ENCODE measurements around the gene KCNC2. TPM values are rescaled to one million over a fixed set of nuclear protein-coding genes. Genes with fewer than 3 reads are reported as not detected.

The KCNC2 gene
- total and polyA plus RNA-seq, 2 donors from 2014 or later = not detected

DNA sequence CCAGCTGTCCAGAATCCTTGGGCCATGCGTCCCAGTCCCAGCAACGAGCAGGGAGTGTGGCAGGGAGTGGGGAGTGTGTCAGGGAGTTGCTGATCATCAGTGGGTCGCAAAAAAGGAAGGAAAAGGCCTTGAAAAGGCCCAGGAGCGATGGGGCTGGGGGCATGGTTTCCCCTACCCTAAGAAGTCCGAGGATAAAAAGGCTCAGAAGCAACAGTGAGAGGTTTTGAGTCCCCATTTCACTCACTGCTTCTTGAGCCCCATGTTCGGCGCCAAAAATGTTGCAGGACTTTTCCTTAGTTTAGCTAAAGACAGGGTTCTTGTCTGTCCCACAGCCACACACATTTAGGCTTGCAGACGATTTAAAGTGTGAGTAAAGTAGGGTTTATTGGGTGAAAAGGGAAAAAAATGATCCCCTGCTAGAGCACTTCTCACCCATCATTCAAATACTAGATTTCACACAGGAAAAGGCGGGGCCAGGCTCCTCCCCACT is 189.5 kb downstream of the KCNC2 start:
- Histone ChIP-seq H3K4me1 (ENCODE audit: control insufficient read depth in 2 of 3, insufficient read depth in 2 of 3, low read depth in 1 of 3, low read length in 3 of 3) (no peaks in the 10 kb centered on the region), H3K36me3 (ENCODE audit: control insufficient read depth in 2 of 3, insufficient read depth in 3 of 3, low read length in 3 of 3) (no peaks in the 10 kb centered on the region), H3K27ac (ENCODE audit: low read depth in 2 of 2, low read length in 2 of 2) (no peak overlapping the region), H3K9ac (ENCODE audit: low read length in 3 of 3) (no peak overlapping the region), H3K27me3 (ENCODE audit: control insufficient read depth, insufficient read depth, low read length) (no peaks in the 10 kb centered on the region), H3K9me3 (ENCODE audit: control insufficient read depth in 2 of 3, insufficient read depth in 1 of 3, low read length in 3 of 3) (peaks cover 0 to 19% (median 0%) of the 10 kb centered on the region in 3 donors), H3K4me3 (ENCODE audit: low read length in 3 of 3) (no peak overlapping the region)
- TF ChIP-seq, protein P1, sequence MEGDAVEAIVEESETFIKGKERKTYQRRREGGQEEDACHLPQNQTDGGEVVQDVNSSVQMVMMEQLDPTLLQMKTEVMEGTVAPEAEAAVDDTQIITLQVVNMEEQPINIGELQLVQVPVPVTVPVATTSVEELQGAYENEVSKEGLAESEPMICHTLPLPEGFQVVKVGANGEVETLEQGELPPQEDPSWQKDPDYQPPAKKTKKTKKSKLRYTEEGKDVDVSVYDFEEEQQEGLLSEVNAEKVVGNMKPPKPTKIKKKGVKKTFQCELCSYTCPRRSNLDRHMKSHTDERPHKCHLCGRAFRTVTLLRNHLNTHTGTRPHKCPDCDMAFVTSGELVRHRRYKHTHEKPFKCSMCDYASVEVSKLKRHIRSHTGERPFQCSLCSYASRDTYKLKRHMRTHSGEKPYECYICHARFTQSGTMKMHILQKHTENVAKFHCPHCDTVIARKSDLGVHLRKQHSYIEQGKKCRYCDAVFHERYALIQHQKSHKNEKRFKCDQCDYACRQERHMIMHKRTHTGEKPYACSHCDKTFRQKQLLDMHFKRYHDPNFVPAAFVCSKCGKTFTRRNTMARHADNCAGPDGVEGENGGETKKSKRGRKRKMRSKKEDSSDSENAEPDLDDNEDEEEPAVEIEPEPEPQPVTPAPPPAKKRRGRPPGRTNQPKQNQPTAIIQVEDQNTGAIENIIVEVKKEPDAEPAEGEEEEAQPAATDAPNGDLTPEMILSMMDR (IDR thresholded peaks at IDR 0.05; ENCODE audit: borderline replicate concordance, extremely low read depth, insufficient read depth) = no peak
- FAIRE-seq = no peak
- peak in 2 of 5 donors; percentile 3 to 35 for DNase-seq
- intact Hi-C loops (cut with DNase I) = no loop called here

DNA sequence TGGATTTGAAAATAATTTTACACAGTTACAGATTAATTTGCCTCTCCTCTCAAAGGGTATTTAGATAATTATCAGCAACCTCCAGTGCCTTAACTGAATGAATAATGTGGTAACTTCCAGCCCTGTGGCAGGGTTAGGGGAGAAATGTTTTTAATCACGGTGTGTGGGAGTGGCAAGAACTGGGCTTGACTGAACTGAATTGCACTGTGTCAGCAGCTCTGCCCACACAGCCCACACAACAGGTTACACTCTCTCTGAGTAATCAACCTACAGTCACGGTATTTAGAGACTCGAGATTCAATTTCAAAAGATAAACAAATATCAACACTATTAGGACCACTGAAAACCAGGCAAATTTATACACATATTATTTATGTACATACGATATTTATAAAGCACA is 198.5 kb downstream of the KCNC2 start:
- intact Hi-C loops (cut with DNase I) = no loop called here
- DNase-seq (peak in 4 of 5 donors; percentile 67 to 86 (median 78)), FAIRE-seq (no peak)
- TF ChIP-seq, protein P1 (IDR thresholded peaks at IDR 0.05; ENCODE audit: borderline replicate concordance, extremely low read depth, insufficient read depth) = no peak
- Histone ChIP-seq H3K9me3 (ENCODE audit: control insufficient read depth in 2 of 3, insufficient read depth in 1 of 3, low read length in 3 of 3) (no peaks in the 10 kb centered on the region), H3K27me3 (ENCODE audit: control insufficient read depth, insufficient read depth, low read length) (no peaks in the 10 kb centered on the region), H3K4me1 (ENCODE audit: control insufficient read depth in 2 of 3, insufficient read depth in 2 of 3, low read depth in 1 of 3, low read length in 3 of 3) (no peaks in the 10 kb centered on the region), H3K9ac (ENCODE audit: low read length in 3 of 3) (no peak overlapping the region), H3K4me3 (ENCODE audit: low read length in 3 of 3) (no peak overlapping the region), H3K36me3 (ENCODE audit: control insufficient read depth in 2 of 3, insufficient read depth in 3 of 3, low read length in 3 of 3) (no peaks in the 10 kb centered on the region), H3K27ac (ENCODE audit: low read depth in 2 of 2, low read length in 2 of 2) (no peak overlapping the region)

DNA sequence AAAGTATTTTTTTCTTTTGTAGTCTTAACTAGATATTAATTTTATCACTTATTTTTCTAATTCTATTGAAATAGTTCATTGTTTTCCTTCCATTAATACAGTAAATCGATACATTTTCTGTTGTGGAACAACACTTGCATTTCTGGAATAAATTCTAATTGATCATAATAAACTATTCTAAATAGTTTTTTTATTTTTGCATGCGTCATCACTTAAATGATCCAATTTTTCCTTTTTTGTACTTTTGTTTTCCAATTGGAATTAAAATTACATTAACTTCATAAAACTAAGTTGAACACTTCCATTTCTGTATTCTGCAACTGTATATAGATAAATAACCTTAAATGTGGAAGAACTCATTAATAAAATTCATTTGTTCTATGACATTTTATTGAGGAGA is 202.5 kb downstream of the KCNC2 start:
- H3K36me3 ChIP-seq (ENCODE audit: control insufficient read depth in 2 of 3, insufficient read depth in 3 of 3, low read length in 3 of 3) = no peaks in the 10 kb centered on the region
- H3K27me3 ChIP-seq (ENCODE audit: control insufficient read depth, insufficient read depth, low read length) = no peaks in the 10 kb centered on the region
- no peaks in the 10 kb centered on the region for H3K9me3 ChIP-seq (ENCODE audit: control insufficient read depth in 2 of 3, insufficient read depth in 1 of 3, low read length in 3 of 3)
- H3K4me1 ChIP-seq (ENCODE audit: control insufficient read depth in 2 of 3, insufficient read depth in 2 of 3, low read depth in 1 of 3, low read length in 3 of 3) = no peaks in the 10 kb centered on the region
- no peak overlapping the region for H3K9ac ChIP-seq (ENCODE audit: low read length in 3 of 3)
- DNase-seq (no peak), FAIRE-seq (no peak)
- H3K4me3 ChIP-seq (ENCODE audit: low read length in 3 of 3) = no peak overlapping the region
- intact Hi-C loops (cut with DNase I) = no loop called here
- no peak overlapping the region for H3K27ac ChIP-seq (ENCODE audit: low read depth in 2 of 2, low read length in 2 of 2)
- TF ChIP-seq, protein P1 (IDR thresholded peaks at IDR 0.05; ENCODE audit: borderline replicate concordance, extremely low read depth, insufficient read depth) = no peak

DNA sequence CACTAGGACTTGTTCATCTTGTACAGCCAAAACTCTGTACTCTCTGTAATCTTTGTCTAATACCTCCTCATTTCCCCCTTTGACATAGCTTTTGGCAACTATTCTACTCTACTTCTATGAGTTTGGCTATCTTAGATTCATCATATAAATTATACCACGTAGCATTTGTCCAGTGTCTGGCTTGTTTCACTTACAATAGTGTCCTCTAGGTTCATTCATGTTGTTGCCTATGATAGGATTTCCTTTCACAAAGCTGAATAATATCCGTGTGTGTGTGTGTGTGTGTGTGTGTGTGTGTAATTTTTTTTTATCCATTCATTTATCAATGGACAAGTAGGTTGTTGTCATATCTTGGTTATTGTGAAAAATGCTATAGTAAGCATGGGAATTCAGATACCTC is 209.5 kb downstream of the KCNC2 start:
- FAIRE-seq (no peak), DNase-seq (no peak)
- no peak overlapping the region for H3K4me3 ChIP-seq (ENCODE audit: low read length in 3 of 3)
- no peaks in the 10 kb centered on the region for H3K9me3 ChIP-seq (ENCODE audit: control insufficient read depth in 2 of 3, insufficient read depth in 1 of 3, low read length in 3 of 3)
- no peaks in the 10 kb centered on the region for H3K27me3 ChIP-seq (ENCODE audit: control insufficient read depth, insufficient read depth, low read length)
- no peak overlapping the region for H3K9ac ChIP-seq (ENCODE audit: low read length in 3 of 3)
- intact Hi-C loops (cut with DNase I) = no loop called here
- no peak overlapping the region for H3K27ac ChIP-seq (ENCODE audit: low read depth in 2 of 2, low read length in 2 of 2)
- no peaks in the 10 kb centered on the region for H3K36me3 ChIP-seq (ENCODE audit: control insufficient read depth in 2 of 3, insufficient read depth in 3 of 3, low read length in 3 of 3)
- TF ChIP-seq, protein P1 (IDR thresholded peaks at IDR 0.05; ENCODE audit: borderline replicate concordance, extremely low read depth, insufficient read depth) = no peak
- no peaks in the 10 kb centered on the region for H3K4me1 ChIP-seq (ENCODE audit: control insufficient read depth in 2 of 3, insufficient read depth in 2 of 3, low read depth in 1 of 3, low read length in 3 of 3)
